GM12878 (cell line): ENCODE measurements around the gene MFAP2. TPM values are rescaled to one million over a fixed set of nuclear protein-coding genes. Genes with fewer than 3 reads are reported as not detected.

Experiments used
- ATAC-seq: fragments of 200-7000 bp; cut with Tn5 transposase; 3 replicates; pipeline ENCODE4 v1.9.1; 2020; ENCODE audit warnings: mild to moderate bottlenecking, moderate library complexity
- BruUV-seq: library from RNA; stranded (reverse); fragments of 400-500 nt; replicated peaks from 2 replicates; lab custom pipeline; 2021; lab: Mats Ljungman, UMichigan
- CTCF ChIA-PET: fragments of 300-600 bp; sonication (Branson Sonifier 250); formaldehyde crosslinking; extraction: SDS; loops from one replicate; lab custom pipeline; 2021; ENCODE audit warnings: inconsistent platforms; lab: Yijun Ruan, JAX
- POLR2A ChIA-PET: fragments of 350-600 bp; formaldehyde crosslinking; extraction: SDS; loops from one replicate; lab custom pipeline; 2021; ENCODE audit warnings: inconsistent platforms; lab: Charles Lee
- RAD21 ChIA-PET: fragments of 300-600 bp; sonication (Branson Sonifier 250); formaldehyde crosslinking; loops from one replicate; lab custom pipeline; 2023; ENCODE audit warnings: antibody characterized with exemption; ENCODE audit not compliant: unreplicated experiment; lab: Charles Lee
- SMC1A ChIA-PET: fragments of 300-600 bp; sonication (Branson Sonifier 250); formaldehyde crosslinking; loops from one replicate; lab custom pipeline; 2023; ENCODE audit not compliant: unreplicated experiment, uncharacterized antibody; lab: Charles Lee
- DNase-seq: peaks from one replicate; pipeline ENCODE4 v3.0.0-alpha.2; 2011; ENCODE audit warnings: low read depth, low spot score
- FAIRE-seq: peaks from 3 replicates; lab custom pipeline; 2011; peaks lifted over from hg19 to GRCh38; lab: Jason Lieb, UNC
- H2AFZ ChIP-seq: 2 replicates; pipeline ENCODE4 v1.6.0; 2011; ENCODE audit warnings: low read depth, low read length, control low read depth; ENCODE audit not compliant: control insufficient read depth
- H3K27ac ChIP-seq: 2 replicates; pipeline ENCODE4 v1.5.1; 2011; ENCODE audit warnings: control low read depth; ENCODE audit not compliant: control insufficient read depth, insufficient read depth
- H3K27me3 ChIP-seq, 2 experiments: replicated peaks in 1 of 2; 2 replicates each; pipeline versions ENCODE4 v1.6.0 to v1.6.1; 2011; ENCODE audit warnings: low read length in 1 of 2; ENCODE audit not compliant: control insufficient read depth in 2 of 2, insufficient read depth in 2 of 2
- H3K36me3 ChIP-seq, 2 experiments: 2 replicates each; pipeline ENCODE4 v1.5.1; 2011; ENCODE audit warnings: low read length in 1 of 2; ENCODE audit not compliant: control insufficient read depth in 2 of 2, insufficient read depth in 2 of 2
- H3K4me1 ChIP-seq: 2 replicates; pipeline ENCODE4 v1.6.1; 2011; ENCODE audit warnings: mild to moderate bottlenecking, low read length, moderate library complexity, mixed read lengths; ENCODE audit not compliant: control insufficient read depth, insufficient read depth
- H3K4me2 ChIP-seq: 2 replicates; pipeline ENCODE4 v1.6.0; 2011; ENCODE audit warnings: control low read depth; ENCODE audit not compliant: control insufficient read depth, insufficient read depth
- H3K4me3 ChIP-seq: fragments of 200-600 bp; sonication (generic); 2 replicates; pipeline ENCODE4 v1.5.1; 2016
- H3K79me2 ChIP-seq: 2 replicates; pipeline ENCODE4 v1.6.0; 2011; ENCODE audit warnings: low read length; ENCODE audit not compliant: control insufficient read depth, insufficient read depth
- H3K9ac ChIP-seq: 2 replicates; pipeline ENCODE4 v1.8.0; 2011; ENCODE audit warnings: low read length, control low read depth, mixed read lengths; ENCODE audit not compliant: control insufficient read depth, insufficient read depth
- H3K9me3 ChIP-seq: replicated peaks from 3 replicates; pipeline ENCODE4 v1.5.1; 2011; ENCODE audit warnings: mild to moderate bottlenecking, low read length; ENCODE audit not compliant: control insufficient read depth, insufficient read depth
- H4K20me1 ChIP-seq: 2 replicates; pipeline ENCODE4 v1.6.0; 2011; ENCODE audit not compliant: control insufficient read depth, insufficient read depth
- ESRRA ChIP-seq: IDR thresholded peaks from 2 replicates; pipeline ENCODE4 v1.6.1; 2012; ENCODE audit warnings: mild to moderate bottlenecking, low read length, improper control_type of control experiment
- ETV6 ChIP-seq, 2 experiments: fragments of 450-650 bp in 1 of 2; IDR thresholded peaks in 1 of 2; conservative IDR thresholded peaks in 1 of 2; 2 replicates each; pipeline ENCODE4 v1.6.1; 2014; ENCODE audit warnings: antibody characterized with exemption in 1 of 2, borderline replicate concordance in 1 of 2, low read depth in 1 of 2, mild to moderate bottlenecking in 1 of 2, moderate library complexity in 1 of 2
- LARP7 ChIP-seq: fragments of 450-650 bp; IDR thresholded peaks from 2 replicates; pipeline ENCODE4 v1.6.1; 2017; ENCODE audit warnings: mild to moderate bottlenecking
- MEF2B ChIP-seq: fragments of 450-650 bp; IDR thresholded peaks from 2 replicates; pipeline ENCODE4 v1.6.1; 2018; ENCODE audit warnings: mild to moderate bottlenecking, moderate library complexity; ENCODE audit not compliant: partially characterized antibody, poor library complexity, severe bottlenecking
- MYB ChIP-seq: fragments of 150-350 bp; IDR thresholded peaks from 2 replicates; pipeline ENCODE4 v1.6.1; 2014; ENCODE audit warnings: mild to moderate bottlenecking, low read depth, low read length, borderline replicate concordance
- NBN ChIP-seq: fragments of 450-650 bp; IDR thresholded peaks from 2 replicates; pipeline ENCODE4 v1.6.1; 2016
- NR2C2 ChIP-seq: IDR thresholded peaks from 2 replicates; pipeline ENCODE4 v1.6.1; 2011; ENCODE audit warnings: borderline replicate concordance, low read depth; ENCODE audit not compliant: control insufficient read depth, insufficient read length
- PAX5 ChIP-seq: IDR thresholded peaks from 2 replicates; pipeline ENCODE4 v1.6.1; 2011; ENCODE audit warnings: low read depth, low read length, borderline replicate concordance
- POLR2A ChIP-seq: IDR thresholded peaks from 2 replicates; pipeline ENCODE4 v1.6.1; 2011; ENCODE audit warnings: low read depth, mild to moderate bottlenecking, low read length
- REST ChIP-seq: IDR thresholded peaks from 2 replicates; pipeline ENCODE4 v1.6.1; 2012; ENCODE audit warnings: mild to moderate bottlenecking, low read depth, low read length
- SPI1 ChIP-seq: IDR thresholded peaks from 2 replicates; pipeline ENCODE4 v1.6.1; 2011; ENCODE audit warnings: low read depth, mild to moderate bottlenecking, low read length, moderate library complexity, borderline replicate concordance; ENCODE audit not compliant: insufficient read depth
- USF1 ChIP-seq: IDR thresholded peaks from 2 replicates; pipeline ENCODE4 v1.6.1; 2011; ENCODE audit warnings: borderline replicate concordance, low read depth, mild to moderate bottlenecking, moderate library complexity, mixed read lengths, low read length; ENCODE audit not compliant: insufficient read depth; ENCODE audit errors: extremely low read length
- USF2 ChIP-seq: IDR thresholded peaks from 2 replicates; pipeline ENCODE4 v1.6.1; 2011; ENCODE audit warnings: low read depth, low read length, improper control_type of control experiment, borderline replicate concordance
- ZNF207 ChIP-seq: fragments of 450-650 bp; IDR thresholded peaks from 2 replicates; pipeline ENCODE4 v1.6.1; 2014; ENCODE audit warnings: antibody characterized with exemption, mild to moderate bottlenecking, borderline replicate concordance
- ZNF274 ChIP-seq: IDR thresholded peaks from one replicate; pipeline ENCODE4 v1.8.0; 2011; ENCODE audit not compliant: insufficient read length, insufficient read depth
- WGBS: methylation state at CpG from one replicate; pipeline ENCODE4 v1.1.6; 2016; ENCODE audit warnings: low lambda C conversion rate; ENCODE audit not compliant: insufficient replicate concordance, insufficient coverage; ENCODE audit errors: missing lambda C conversion rate; 5-methylcytosine and 5-hydroxymethylcytosine counted together
- in situ Hi-C: fragments of 300-500 bp; cut with MboI; formaldehyde crosslinking; loops from 9 replicates; pipeline ENCODE4 v1.14.3; 2018; ENCODE audit warnings: mixed read lengths
- intact Hi-C: fragments of 100-400 bp; cut with micrococcal nuclease; formaldehyde crosslinking; loops from one replicate; pipeline ENCODE4 v1.14.2; 2022; ENCODE audit not compliant: unreplicated experiment
- polyA plus RNA-seq, 11 experiments: library from polyadenylated mRNA; depleted of rRNA in 4 of 11; unstranded in 6 of 11; stranded (reverse) in 5 of 11; fragments of >200 nt; fragmentation: Nextera tagmentation in 4 of 11; fragmentation: Illumina TruSeq in 1 of 11; extraction: Ambion mirVana in 4 of 11; extraction: Trizol in 1 of 11; gene quantifications; 1 replicate in 1 of 11; 2 replicates in 10 of 11; pipeline versions ENCODE4 v1.2.1 to v1.2.3, GENCODE V29; 2011 to 2016; ENCODE audit warnings: inconsistent platforms in 2 of 11, missing spikeins in 2 of 11, low read depth in 1 of 11
- total RNA-seq, 4 experiments: library from RNA; depleted of rRNA in 3 of 4; stranded (reverse); fragments of >200 nt in 3 of 4; fragmentation: Illumina TruSeq in 1 of 4; extraction: Trizol in 1 of 4; gene quantifications; 2 replicates each; pipeline versions ENCODE4 v1.2.1 to v1.2.3, GENCODE V29; 2013 to 2021
- TF ChIP-seq, protein P1 (sequence below): fragments of 450-650 bp; IDR thresholded peaks from 2 replicates; pipeline ENCODE4 v1.6.1; 2017; ENCODE audit warnings: borderline replicate concordance

MFAP2 gene
- total and polyA plus RNA-seq, 10 of the 15 experiments (the other 5 are each of a cell fraction or from before 2014, with no cell fraction given) = 0.16 TPM; not detected in 9

DNA sequence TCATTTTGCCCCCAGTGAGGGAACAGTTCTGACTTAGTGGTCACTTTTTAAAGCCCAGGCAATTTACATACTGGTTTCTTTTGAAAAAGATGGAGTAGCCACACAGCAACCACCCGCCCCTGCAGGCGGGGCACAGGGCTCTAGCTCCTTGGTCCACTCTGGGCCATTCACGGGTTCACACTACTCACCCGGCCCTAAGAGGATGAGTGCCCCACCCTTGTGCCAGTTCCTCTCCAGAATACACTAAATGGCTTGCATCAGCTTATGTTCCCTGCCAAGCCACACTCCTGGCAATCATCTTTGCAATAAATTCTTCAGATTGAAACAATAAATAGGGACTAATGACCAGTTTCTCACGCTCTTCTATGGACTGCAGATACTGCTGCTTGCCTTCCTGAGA is 47.0 kb upstream of the MFAP2 start:
- Histone ChIP-seq H3K9me3 (no peaks in the 10 kb centered on the region), H3K36me3 (peaks cover 21 to 50% of the 10 kb centered on the region in 2 experiments), H3K27me3 (no peaks in the 10 kb centered on the region), H2AFZ (no peak overlapping the region), H3K4me1 (peaks cover 12% of the 10 kb centered on the region), H3K79me2 (no peaks in the 10 kb centered on the region), H4K20me1 (no peaks in the 10 kb centered on the region), H3K9ac (no peak overlapping the region), H3K4me2 (no peak overlapping the region), H3K4me3 (no peak overlapping the region), H3K27ac (no peak overlapping the region)
- DNase-seq (no peak), FAIRE-seq (no peak), ATAC-seq (no peak)
- TF ChIP-seq NBN = no peak
- TF ChIP-seq REST = no peak
- no peak for TF ChIP-seq ZNF274
- no peak for TF ChIP-seq POLR2A
- TF ChIP-seq, protein P1, sequence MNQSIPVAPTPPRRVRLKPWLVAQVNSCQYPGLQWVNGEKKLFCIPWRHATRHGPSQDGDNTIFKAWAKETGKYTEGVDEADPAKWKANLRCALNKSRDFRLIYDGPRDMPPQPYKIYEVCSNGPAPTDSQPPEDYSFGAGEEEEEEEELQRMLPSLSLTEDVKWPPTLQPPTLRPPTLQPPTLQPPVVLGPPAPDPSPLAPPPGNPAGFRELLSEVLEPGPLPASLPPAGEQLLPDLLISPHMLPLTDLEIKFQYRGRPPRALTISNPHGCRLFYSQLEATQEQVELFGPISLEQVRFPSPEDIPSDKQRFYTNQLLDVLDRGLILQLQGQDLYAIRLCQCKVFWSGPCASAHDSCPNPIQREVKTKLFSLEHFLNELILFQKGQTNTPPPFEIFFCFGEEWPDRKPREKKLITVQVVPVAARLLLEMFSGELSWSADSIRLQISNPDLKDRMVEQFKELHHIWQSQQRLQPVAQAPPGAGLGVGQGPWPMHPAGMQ = no peak
- no peak for TF ChIP-seq USF2
- no peak for TF ChIP-seq PAX5
- TF ChIP-seq ETV6 (conservative IDR thresholded peaks at IDR 0.05 in 1 of 2, IDR thresholded peaks at IDR 0.05 in 1 of 2; ENCODE audit: borderline replicate concordance in 1 of 2, low read depth in 1 of 2) = no peak
- TF ChIP-seq MEF2B = no peak
- TF ChIP-seq NR2C2 = no peak
- no peak for TF ChIP-seq SPI1
- TF ChIP-seq USF1 = no peak
- TF ChIP-seq LARP7 = no peak
- TF ChIP-seq MYB = no peak
- no peak for TF ChIP-seq ESRRA
- TF ChIP-seq ZNF207 = no peak
- intact Hi-C loops = no loop called here
- in situ Hi-C loops = no loop called here
- ChIA-PET CTCF (no interaction called here), POLR2A (no interaction called here), SMC1A (no interaction called here), RAD21 (no interaction called here)
- BruUV-seq = no TSS peak
- 98% methylated on average over 5 of the region's 5 CpGs for WGBS
